Smooth muscle cell (in vitro differentiated cells): ENCODE measurements around the gene SUSD1. TPM values are rescaled to one million over a fixed set of nuclear protein-coding genes. Genes with fewer than 3 reads are reported as not detected.

Experiments used
- DNase-seq: peaks from one replicate; lab custom pipeline; 2025; ENCODE audit not compliant: unreplicated experiment; lab: John Stamatoyannopoulos, UW
- H2AFZ ChIP-seq: fragments of 200-600 bp; sonication (generic); 2 replicates; pipeline ENCODE4 v1.6.0; 2016; ENCODE audit warnings: antibody characterized with exemption, low read depth, mild to moderate bottlenecking
- H3F3A ChIP-seq: fragments of 200-600 bp; sonication (generic); 2 replicates; pipeline ENCODE4 v1.6.0; 2017; ENCODE audit warnings: antibody characterized with exemption, low read depth
- H3K27ac ChIP-seq: fragments of 200-600 bp; sonication (generic); 2 replicates; pipeline ENCODE4 v1.5.1; 2016; ENCODE audit warnings: low read depth, mild to moderate bottlenecking
- H3K27me3 ChIP-seq: fragments of 200-600 bp; sonication (generic); 2 replicates; pipeline ENCODE4 v1.6.1; 2016; ENCODE audit warnings: low read depth, mild to moderate bottlenecking
- H3K36me3 ChIP-seq: fragments of 200-600 bp; sonication (generic); 2 replicates; pipeline ENCODE4 v1.5.1; 2016; ENCODE audit warnings: low read depth
- H3K4me1 ChIP-seq: fragments of 200-600 bp; sonication (generic); 2 replicates; pipeline ENCODE4 v1.5.1; 2016; ENCODE audit warnings: low read depth
- H3K4me2 ChIP-seq: fragments of 200-600 bp; sonication (generic); 2 replicates; pipeline ENCODE4 v1.6.0; 2016; ENCODE audit warnings: mild to moderate bottlenecking
- H3K4me3 ChIP-seq: fragments of 200-600 bp; sonication (generic); 2 replicates; pipeline ENCODE4 v1.5.1; 2016; ENCODE audit warnings: mild to moderate bottlenecking
- H3K79me2 ChIP-seq: fragments of 200-600 bp; sonication (generic); 2 replicates; pipeline ENCODE4 v1.6.0; 2016; ENCODE audit warnings: low read depth, mild to moderate bottlenecking
- H3K9ac ChIP-seq: fragments of 200-600 bp; sonication (generic); 2 replicates; pipeline ENCODE4 v1.6.0; 2016; ENCODE audit warnings: low read depth
- H3K9me3 ChIP-seq: fragments of 200-600 bp; sonication (generic); replicated peaks from 2 replicates; pipeline ENCODE4 v1.5.1; 2016; ENCODE audit warnings: low read depth
- H4K20me1 ChIP-seq: fragments of 200-600 bp; sonication (generic); 2 replicates; pipeline ENCODE4 v1.6.0; 2016; ENCODE audit warnings: low read depth
- CTCF ChIP-seq: fragments of 200-600 bp; sonication (generic); IDR thresholded peaks from 2 replicates; pipeline ENCODE4 v1.5.1; 2017; ENCODE audit warnings: borderline replicate concordance, mild to moderate bottlenecking, antibody characterized with exemption; ENCODE audit not compliant: insufficient read depth, poor library complexity, severe bottlenecking
- WGBS: methylation state at CpG from one replicate; pipeline ENCODE4 v1.1.7; 2016; ENCODE audit warnings: low lambda C conversion rate; 5-methylcytosine and 5-hydroxymethylcytosine counted together
- polyA plus RNA-seq: library from polyadenylated mRNA; unstranded; fragments of >200 nt; fragmentation: Nextera tagmentation; extraction: Ambion mirVana; gene quantifications from 2 replicates; pipeline ENCODE4 v1.2.1, GENCODE V29; 2016
- total RNA-seq: library from RNA; depleted of rRNA; stranded (reverse); fragments of >200 nt; gene quantifications from 2 replicates; pipeline ENCODE4 v1.2.3, GENCODE V29; 2014

The SUSD1 gene
- total and polyA plus RNA-seq, 2 experiments from 2014 or later, result 6.7 to 11.8 TPM

GRCh38 chr9:112097712-112098688 lies 77.1 kb downstream of the SUSD1 start:
- DNase-seq, result no peak
- H3K27ac ChIP-seq, result no peak overlapping the region
- H3K27me3 ChIP-seq, result no peaks in the 10 kb centered on the region
- no peaks in the 10 kb centered on the region for H4K20me1 ChIP-seq
- no peaks in the 10 kb centered on the region for H3K79me2 ChIP-seq
- no peaks in the 10 kb centered on the region for H3K36me3 ChIP-seq
- no peak overlapping the region for H3K9ac ChIP-seq
- no peaks in the 10 kb centered on the region for H3F3A ChIP-seq
- no peaks in the 10 kb centered on the region for H3K4me1 ChIP-seq
- WGBS, result 47% methylated on average over 15 of the region's 15 CpGs
- H3K4me3 ChIP-seq, result no peak overlapping the region
- no peaks in the 10 kb centered on the region for H3K9me3 ChIP-seq
- H3K4me2 ChIP-seq, result no peak overlapping the region
- no peak overlapping the region for H2AFZ ChIP-seq
- peak; percentile 96 for TF ChIP-seq CTCF

GRCh38 chr9:112094948-112095681 lies 80.0 kb downstream of the SUSD1 start:
- Histone ChIP-seq H3K79me2 (no peaks in the 10 kb centered on the region), H3K9me3 (no peaks in the 10 kb centered on the region), H3K9ac (no peak overlapping the region), H3K27me3 (no peaks in the 10 kb centered on the region), H3K4me2 (no peak overlapping the region), H3K36me3 (no peaks in the 10 kb centered on the region), H3K4me3 (no peak overlapping the region), H3K4me1 (no peaks in the 10 kb centered on the region), H3F3A (no peaks in the 10 kb centered on the region), H4K20me1 (no peaks in the 10 kb centered on the region), H3K27ac (no peak overlapping the region), H2AFZ (no peak overlapping the region)
- WGBS, result 88% methylated on average over 9 of the region's 9 CpGs
- no peak for DNase-seq
- no peak for TF ChIP-seq CTCF

GRCh38 chr9:112094241-112094640 lies 80.9 kb downstream of the SUSD1 start:
- H3K4me3 ChIP-seq, result no peak overlapping the region
- no peaks in the 10 kb centered on the region for H3K27me3 ChIP-seq
- H4K20me1 ChIP-seq, result no peaks in the 10 kb centered on the region
- no peak for TF ChIP-seq CTCF
- H3K27ac ChIP-seq, result no peak overlapping the region
- H2AFZ ChIP-seq, result no peak overlapping the region
- H3K4me2 ChIP-seq, result no peak overlapping the region
- no peaks in the 10 kb centered on the region for H3K9me3 ChIP-seq
- no peaks in the 10 kb centered on the region for H3K79me2 ChIP-seq
- no peaks in the 10 kb centered on the region for H3F3A ChIP-seq
- H3K4me1 ChIP-seq, result no peaks in the 10 kb centered on the region
- no peak for DNase-seq
- no peaks in the 10 kb centered on the region for H3K36me3 ChIP-seq
- H3K9ac ChIP-seq, result no peak overlapping the region
- 68% methylated on average over 2 of the region's 2 CpGs for WGBS
